A673 (cell line): ENCODE measurements around the gene SMAD6.

Source experiments
- EZH2 ChIP-seq: fragments of 200-600 bp; sonication (generic); IDR thresholded peaks from 2 replicates; pipeline ENCODE4 v1.6.1; 2017; ENCODE audit warnings: borderline replicate concordance, low read depth, mild to moderate bottlenecking, mixed read lengths, antibody characterized with exemption, low read length; ENCODE audit not compliant: poor library complexity, severe bottlenecking
- TF ChIP-seq, protein P1 (sequence below): fragments of 300-800, 200-600 bp; sonication (generic); conservative IDR thresholded peaks from 2 replicates; pipeline ENCODE4 v1.5.1; 2017; ENCODE audit warnings: low read depth, mild to moderate bottlenecking, antibody characterized with exemption, low read length, moderate library complexity, mixed read lengths

DNA sequence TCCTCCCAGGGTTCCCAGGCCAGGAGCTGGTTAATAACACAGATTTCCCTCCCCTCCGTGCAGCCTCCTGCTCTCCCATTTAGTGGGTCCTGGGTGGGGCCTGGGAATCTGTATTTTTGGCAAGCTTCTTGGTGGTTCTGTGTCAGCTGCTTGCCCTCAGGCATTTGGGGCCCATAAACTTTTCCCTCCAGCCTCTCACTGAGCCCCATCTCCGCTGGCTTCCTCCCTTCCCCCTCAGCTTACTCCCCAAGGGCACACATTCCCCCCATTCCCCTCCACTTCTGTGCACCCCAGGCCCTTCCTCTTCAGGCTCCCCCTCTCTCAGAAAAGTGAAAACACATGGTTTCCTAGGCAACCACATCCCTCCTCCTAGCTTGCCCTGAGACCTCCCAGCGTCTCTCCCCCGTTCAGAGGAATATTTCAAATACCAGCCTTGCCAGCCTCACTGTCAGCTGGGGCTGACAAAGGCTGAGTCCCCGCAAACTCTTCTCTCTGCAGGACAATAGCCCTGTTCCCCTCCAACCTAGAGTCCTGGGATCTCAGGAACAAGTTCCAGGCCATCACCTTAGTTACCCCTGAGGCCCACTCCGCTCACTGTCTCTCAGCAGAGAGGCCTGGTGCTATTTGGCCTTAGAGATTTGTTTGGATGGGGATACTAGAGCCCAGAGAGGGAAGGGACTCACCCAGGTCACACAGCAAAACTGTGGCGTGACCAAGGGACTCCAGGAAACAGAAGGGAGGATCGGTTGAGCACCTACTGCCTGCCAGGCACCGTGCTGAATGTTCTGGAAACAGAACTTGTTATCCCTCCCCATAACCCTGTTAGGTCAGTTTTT lies 44.6 kb upstream of the SMAD6 start:
- TF ChIP-seq, protein P1, sequence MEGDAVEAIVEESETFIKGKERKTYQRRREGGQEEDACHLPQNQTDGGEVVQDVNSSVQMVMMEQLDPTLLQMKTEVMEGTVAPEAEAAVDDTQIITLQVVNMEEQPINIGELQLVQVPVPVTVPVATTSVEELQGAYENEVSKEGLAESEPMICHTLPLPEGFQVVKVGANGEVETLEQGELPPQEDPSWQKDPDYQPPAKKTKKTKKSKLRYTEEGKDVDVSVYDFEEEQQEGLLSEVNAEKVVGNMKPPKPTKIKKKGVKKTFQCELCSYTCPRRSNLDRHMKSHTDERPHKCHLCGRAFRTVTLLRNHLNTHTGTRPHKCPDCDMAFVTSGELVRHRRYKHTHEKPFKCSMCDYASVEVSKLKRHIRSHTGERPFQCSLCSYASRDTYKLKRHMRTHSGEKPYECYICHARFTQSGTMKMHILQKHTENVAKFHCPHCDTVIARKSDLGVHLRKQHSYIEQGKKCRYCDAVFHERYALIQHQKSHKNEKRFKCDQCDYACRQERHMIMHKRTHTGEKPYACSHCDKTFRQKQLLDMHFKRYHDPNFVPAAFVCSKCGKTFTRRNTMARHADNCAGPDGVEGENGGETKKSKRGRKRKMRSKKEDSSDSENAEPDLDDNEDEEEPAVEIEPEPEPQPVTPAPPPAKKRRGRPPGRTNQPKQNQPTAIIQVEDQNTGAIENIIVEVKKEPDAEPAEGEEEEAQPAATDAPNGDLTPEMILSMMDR = no peak
- no peak for TF ChIP-seq EZH2
